Coronary artery (tissue), 2 donors: ENCODE measurements around the gene GRB2.

Source experiments
- DNase-seq: peaks from one replicate; pipeline ENCODE4 v3.0.0-alpha.2; 2017; ENCODE audit warnings: low spot score
- H3K27ac ChIP-seq, 2 donors: fragments of 200-600 bp; sonication (generic); one replicate each; pipeline ENCODE4 v1.5.1; 2016 to 2019
- H3K4me3 ChIP-seq: fragments of 200-600 bp; sonication (generic); 2 replicates; pipeline ENCODE4 v1.5.1; 2016; ENCODE audit warnings: mild to moderate bottlenecking, moderate library complexity
- TF ChIP-seq, protein P1 (sequence below): fragments of 200-600 bp; sonication (generic); IDR thresholded peaks from one replicate; pipeline ENCODE4 v1.5.1; 2019; ENCODE audit warnings: antibody characterized with exemption

Gene GRB2

DNA sequence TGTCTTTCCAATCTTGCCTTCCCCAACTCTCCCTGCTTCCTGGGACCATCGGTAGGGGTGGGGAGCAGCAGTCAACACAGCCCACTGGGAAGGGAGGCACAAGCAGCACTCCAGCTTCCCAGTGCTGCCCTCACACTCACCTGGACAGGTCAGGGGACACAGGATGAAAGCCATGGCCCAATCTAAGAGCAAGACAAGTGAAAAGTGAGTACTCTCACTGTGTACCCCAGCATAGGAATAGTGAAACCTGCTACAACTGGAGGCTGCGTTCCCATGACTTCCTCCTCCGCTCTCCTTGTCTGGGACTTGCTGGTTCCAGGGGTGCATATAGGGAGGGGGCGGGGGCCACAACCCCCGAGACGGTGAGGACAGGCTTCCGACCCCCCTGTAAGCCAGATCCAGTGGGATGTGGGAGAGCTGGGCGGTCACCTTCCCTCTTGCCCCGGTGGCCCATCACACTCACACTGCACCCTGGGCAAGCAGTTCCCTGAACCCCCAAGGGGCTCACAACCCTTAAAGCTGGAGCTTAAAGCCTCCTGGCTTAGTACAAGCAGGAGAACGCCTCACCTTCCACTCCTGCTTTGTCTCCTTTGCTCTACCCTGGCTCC is 86.8 kb downstream of the GRB2 start:
- H3K4me3 ChIP-seq: no peak overlapping the region
- TF ChIP-seq, protein P1, sequence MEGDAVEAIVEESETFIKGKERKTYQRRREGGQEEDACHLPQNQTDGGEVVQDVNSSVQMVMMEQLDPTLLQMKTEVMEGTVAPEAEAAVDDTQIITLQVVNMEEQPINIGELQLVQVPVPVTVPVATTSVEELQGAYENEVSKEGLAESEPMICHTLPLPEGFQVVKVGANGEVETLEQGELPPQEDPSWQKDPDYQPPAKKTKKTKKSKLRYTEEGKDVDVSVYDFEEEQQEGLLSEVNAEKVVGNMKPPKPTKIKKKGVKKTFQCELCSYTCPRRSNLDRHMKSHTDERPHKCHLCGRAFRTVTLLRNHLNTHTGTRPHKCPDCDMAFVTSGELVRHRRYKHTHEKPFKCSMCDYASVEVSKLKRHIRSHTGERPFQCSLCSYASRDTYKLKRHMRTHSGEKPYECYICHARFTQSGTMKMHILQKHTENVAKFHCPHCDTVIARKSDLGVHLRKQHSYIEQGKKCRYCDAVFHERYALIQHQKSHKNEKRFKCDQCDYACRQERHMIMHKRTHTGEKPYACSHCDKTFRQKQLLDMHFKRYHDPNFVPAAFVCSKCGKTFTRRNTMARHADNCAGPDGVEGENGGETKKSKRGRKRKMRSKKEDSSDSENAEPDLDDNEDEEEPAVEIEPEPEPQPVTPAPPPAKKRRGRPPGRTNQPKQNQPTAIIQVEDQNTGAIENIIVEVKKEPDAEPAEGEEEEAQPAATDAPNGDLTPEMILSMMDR: no peak
- peak overlapping the region in 1 of 2 donors; percentile 31 for H3K27ac ChIP-seq
- DNase-seq: no peak

DNA sequence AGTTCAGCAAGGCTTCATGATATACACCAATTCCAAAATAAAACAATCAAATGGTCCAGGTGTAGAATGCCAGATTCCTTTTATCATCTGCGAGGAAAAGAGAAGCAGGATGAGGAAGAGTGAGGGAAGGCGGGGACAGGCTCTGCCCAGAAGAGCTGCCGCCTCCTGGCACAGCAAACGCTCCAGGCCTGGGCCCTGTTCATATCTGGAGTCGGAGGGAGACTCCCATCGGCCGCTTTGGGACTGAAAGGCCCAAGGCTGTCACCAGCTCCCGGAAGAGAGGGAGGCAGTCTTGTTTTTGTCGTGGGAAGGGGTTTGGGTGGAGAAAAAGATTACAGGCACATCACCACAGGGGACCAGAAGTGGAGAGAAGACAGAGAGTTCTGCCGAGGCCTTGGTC is 87.3 kb downstream of the GRB2 start:
- no peak for DNase-seq
- TF ChIP-seq, protein P1: no peak
- H3K27ac ChIP-seq: peak overlapping the region in 1 of 2 donors; percentile 31
- H3K4me3 ChIP-seq: no peak overlapping the region

DNA sequence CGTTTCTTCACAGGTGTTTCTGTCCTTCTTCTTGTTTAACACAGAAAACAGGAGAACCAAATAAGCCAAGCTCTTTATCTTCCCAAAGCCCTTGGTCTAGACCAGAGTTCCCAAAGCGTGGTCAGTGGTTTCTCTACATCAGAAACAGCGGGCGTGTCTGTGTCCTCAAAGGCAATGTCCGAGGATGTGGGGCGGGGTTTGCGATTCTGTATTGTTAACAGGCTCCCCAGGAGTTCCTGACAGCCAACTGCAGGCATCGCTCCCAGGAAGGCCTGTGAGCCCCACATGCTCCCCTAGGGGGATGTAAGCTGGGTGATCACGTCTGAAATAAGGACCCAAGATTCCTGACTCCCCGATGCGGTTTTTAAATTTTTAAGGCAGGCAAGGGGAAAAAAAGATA is 87.8 kb downstream of the GRB2 start:
- Histone ChIP-seq H3K27ac (peak overlapping the region in 1 of 2 donors; percentile 5), H3K4me3 (no peak overlapping the region)
- DNase-seq: no peak
- TF ChIP-seq, protein P1: no peak

DNA sequence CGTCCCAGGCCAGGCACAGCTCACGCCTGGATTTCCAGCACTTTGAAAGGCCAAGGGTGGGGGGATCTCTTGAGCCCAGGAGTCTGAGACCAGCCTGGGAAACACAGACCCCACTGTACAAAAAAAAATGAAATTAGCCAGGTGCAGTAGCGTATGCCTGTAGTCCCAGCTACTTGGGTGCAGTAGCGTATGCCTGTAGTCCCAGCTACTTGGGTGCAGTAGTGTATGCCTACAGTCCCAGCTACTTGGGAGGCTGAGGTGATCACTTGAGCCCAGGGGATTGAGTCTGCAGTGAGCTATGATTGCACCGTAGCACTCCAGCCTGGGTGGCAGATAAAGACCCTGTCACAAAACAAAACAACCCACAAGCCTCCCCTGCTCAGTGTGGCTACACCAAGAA is 89.2 kb downstream of the GRB2 start:
- H3K4me3 ChIP-seq: no peak overlapping the region
- peak overlapping the region in 1 of 2 donors; percentile 68 for H3K27ac ChIP-seq
- TF ChIP-seq, protein P1: no peak
- DNase-seq: no peak

DNA sequence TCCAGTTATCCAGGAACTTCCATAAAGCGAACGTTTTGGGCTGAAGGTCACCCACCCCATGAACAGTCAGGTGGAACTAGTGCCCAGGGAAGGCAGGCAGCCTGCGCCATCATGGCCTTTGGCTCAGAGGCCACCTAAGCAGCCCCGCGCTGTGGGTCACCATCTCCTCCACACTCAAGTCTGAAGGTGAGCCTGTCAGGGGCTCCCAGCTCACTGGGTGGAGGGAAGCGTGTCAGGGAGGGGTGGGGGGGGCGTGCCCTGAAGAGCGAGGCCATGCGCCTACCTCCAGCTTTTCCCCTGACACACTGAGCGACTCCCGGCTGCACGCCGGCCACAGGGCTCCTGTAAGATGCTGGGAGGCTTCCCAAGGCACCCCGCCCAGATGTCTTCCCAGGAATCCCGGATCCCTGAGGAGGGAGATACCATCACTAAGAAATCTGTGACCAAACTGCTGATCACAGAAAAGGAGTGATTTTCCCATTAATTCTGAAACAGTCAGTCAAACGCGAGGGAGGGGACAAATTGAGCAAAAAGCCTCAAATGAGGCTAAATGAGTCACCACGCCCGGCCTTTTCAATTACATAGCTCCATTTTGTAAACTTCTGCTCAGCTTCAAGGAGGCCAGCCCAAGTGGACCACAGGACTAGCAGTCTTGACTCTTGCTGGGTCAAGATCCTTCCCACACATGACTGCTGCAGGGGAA is 89.8 kb downstream of the GRB2 start:
- Histone ChIP-seq H3K27ac (peak overlapping the region in 1 of 2 donors; percentile 72), H3K4me3 (no peak overlapping the region)
- TF ChIP-seq, protein P1: no peak
- DNase-seq: no peak

DNA sequence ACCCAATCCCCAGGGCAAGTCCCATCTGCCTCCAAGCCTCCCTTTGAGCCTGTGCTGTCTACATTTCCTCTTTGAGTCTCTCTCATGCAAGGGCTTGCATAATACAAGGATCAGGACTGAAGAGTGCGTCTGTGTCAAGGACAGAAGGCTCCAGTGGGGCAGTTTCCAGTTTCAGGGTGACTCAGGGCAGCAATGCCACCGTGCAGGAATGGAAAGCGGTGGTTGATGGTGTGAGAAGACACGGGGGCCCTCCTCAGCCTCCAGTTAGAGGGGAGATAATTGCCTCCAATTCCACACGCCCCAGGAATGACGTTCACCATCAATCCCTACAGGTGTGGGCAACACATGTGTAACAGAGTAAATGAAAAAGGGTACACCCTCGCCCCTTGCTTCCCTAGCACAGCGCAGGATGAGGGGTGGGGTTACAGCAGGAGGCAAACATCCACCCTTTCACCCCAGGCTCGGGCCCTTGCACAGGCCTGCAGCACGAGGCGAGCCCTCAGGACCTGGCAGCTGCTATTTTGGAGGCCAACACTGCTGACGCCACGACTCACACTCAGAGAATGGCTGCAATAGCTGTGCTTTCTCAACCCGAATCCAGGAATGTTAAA is 91.4 kb downstream of the GRB2 start:
- Histone ChIP-seq H3K4me3 (no peak overlapping the region), H3K27ac (peak overlapping the region; percentile 9 to 78)
- no peak for DNase-seq
- TF ChIP-seq, protein P1: no peak
